NOMO-1 treated with DMSO at 0.1 percent for 48 hours (cell line): Measurements from ENCODE around the gene MEIS1.
A peak's percentile ranks its signal among the peaks of the same experiment; 100 is the strongest.

Experiments
- DNase-seq: peaks from one replicate; lab custom pipeline; 2025; ENCODE audit not compliant: unreplicated experiment; lab: John Stamatoyannopoulos, UW

The MEIS1 gene

GRCh38 chr2:66506265-66506664 is 71.3 kb downstream of the MEIS1 start:
- DNase-seq = no peak

- no peak for DNase-seq
Measured at GRCh38 chr2:66507673-66508201, 72.8 kb downstream of the MEIS1 start.

GRCh38 chr2:66508484-66509071 is 73.7 kb downstream of the MEIS1 start:
- DNase-seq = peak; percentile 87

GRCh38 chr2:66509326-66509811 is 74.4 kb downstream of the MEIS1 start:
- DNase-seq = no peak

- no peak for DNase-seq
Measured at GRCh38 chr2:66512626-66513025, 77.7 kb downstream of the MEIS1 start.

GRCh38 chr2:66515743-66516142 is 80.8 kb downstream of the MEIS1 start:
- DNase-seq = no peak

GRCh38 chr2:66516499-66516898 is 81.6 kb downstream of the MEIS1 start:
- DNase-seq = no peak

- DNase-seq = no peak
Measured at GRCh38 chr2:66517772-66518171, 82.8 kb downstream of the MEIS1 start.

- DNase-seq = no peak
Measured at GRCh38 chr2:66519264-66519843, 84.4 kb downstream of the MEIS1 start.

- DNase-seq = no peak
Measured at GRCh38 chr2:66521291-66521922, 86.5 kb downstream of the MEIS1 start.

- DNase-seq = peak; percentile 2
Measured at GRCh38 chr2:66522611-66523376, 87.9 kb downstream of the MEIS1 start.

- no peak for DNase-seq
Measured at GRCh38 chr2:66523377-66523969, 88.5 kb downstream of the MEIS1 start.

- no peak for DNase-seq
Measured at GRCh38 chr2:66523990-66524389, 89.1 kb downstream of the MEIS1 start.

- DNase-seq = no peak
Measured at GRCh38 chr2:66525606-66526005, 90.7 kb downstream of the MEIS1 start.

- DNase-seq = no peak
Measured at GRCh38 chr2:66526180-66526579, 91.3 kb downstream of the MEIS1 start.

- DNase-seq = no peak
Measured at GRCh38 chr2:66528974-66529724, 94.2 kb downstream of the MEIS1 start.

- DNase-seq = no peak
Measured at GRCh38 chr2:66530651-66531050, 95.7 kb downstream of the MEIS1 start.

- DNase-seq = no peak
Measured at GRCh38 chr2:66531155-66531554, 96.2 kb downstream of the MEIS1 start.

- DNase-seq = no peak
Measured at GRCh38 chr2:66531567-66531966, 96.6 kb downstream of the MEIS1 start.
